ENCODE results near the gene EXOG.

The EXOG gene, protein sequence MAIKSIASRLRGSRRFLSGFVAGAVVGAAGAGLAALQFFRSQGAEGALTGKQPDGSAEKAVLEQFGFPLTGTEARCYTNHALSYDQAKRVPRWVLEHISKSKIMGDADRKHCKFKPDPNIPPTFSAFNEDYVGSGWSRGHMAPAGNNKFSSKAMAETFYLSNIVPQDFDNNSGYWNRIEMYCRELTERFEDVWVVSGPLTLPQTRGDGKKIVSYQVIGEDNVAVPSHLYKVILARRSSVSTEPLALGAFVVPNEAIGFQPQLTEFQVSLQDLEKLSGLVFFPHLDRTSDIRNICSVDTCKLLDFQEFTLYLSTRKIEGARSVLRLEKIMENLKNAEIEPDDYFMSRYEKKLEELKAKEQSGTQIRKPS

DNA sequence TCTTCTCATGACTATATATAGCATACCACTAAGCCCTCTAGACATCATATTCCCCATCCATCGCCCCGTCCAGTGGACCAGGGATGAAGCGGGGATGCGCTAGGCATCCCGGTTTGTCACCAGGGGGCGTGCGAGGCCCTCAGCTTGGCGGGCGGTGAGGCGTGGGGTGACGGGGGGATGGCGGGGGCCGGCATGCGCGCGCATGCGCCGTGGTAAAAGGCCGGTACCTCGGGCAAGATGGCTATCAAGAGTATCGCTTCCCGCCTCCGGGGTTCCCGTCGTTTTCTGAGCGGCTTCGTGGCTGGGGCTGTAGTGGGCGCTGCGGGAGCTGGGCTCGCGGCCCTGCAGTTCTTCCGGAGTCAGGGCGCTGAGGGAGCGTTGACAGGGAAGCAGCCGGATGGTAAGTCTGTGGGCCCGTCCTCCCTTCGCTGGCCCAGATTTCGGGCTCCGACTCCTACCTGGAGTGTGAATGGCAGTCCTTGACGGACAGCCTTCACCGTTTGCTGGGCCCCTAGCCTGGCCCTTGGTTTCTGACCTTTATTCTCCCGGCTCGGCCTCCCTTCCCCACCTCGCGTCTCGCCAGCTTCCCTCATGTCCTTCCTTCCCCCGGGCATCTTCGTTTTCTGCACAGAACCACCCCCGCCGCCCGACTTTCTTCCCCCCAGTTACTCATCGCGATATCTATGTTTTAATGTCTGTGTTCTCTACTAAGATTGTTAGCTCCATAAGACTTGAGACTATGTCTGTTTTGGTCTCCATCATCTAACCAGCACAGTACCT is at the start of gene EXOG:
EXOG (plus strand) TSS at position 210 of the 780 bp plus-strand sequence; CDS start at position 238, 28 bp downstream.
- TF ChIP-seq, protein P1, sequence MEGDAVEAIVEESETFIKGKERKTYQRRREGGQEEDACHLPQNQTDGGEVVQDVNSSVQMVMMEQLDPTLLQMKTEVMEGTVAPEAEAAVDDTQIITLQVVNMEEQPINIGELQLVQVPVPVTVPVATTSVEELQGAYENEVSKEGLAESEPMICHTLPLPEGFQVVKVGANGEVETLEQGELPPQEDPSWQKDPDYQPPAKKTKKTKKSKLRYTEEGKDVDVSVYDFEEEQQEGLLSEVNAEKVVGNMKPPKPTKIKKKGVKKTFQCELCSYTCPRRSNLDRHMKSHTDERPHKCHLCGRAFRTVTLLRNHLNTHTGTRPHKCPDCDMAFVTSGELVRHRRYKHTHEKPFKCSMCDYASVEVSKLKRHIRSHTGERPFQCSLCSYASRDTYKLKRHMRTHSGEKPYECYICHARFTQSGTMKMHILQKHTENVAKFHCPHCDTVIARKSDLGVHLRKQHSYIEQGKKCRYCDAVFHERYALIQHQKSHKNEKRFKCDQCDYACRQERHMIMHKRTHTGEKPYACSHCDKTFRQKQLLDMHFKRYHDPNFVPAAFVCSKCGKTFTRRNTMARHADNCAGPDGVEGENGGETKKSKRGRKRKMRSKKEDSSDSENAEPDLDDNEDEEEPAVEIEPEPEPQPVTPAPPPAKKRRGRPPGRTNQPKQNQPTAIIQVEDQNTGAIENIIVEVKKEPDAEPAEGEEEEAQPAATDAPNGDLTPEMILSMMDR (IDR thresholded peaks at IDR 0.05; ENCODE audit: insufficient read depth, low read length, missing control alignments): peak; percentile 90
- POLR2A ChIA-PET: interaction anchor here (0.6 to 0.7 kb wide), 3 partner anchors 25 to 796 kb away, joined by 4 to 6 read pairs (median 4); no protein-coding TSS in a partner anchor
- peak; percentile 42 for DNase-seq (ENCODE audit: low read depth, low spot score)
- H3K4me3 ChIP-seq (ENCODE audit: low read depth, low read length): peak within 1 kb of the TSS; percentile 86
- CTCF ChIA-PET: interaction anchor here (0.6 to 5.3 kb wide), 30 partner anchors 9 to 630 kb away, joined by 3 to 27 read pairs (median 4); partner anchors contain the start of gene XYLB

DNA sequence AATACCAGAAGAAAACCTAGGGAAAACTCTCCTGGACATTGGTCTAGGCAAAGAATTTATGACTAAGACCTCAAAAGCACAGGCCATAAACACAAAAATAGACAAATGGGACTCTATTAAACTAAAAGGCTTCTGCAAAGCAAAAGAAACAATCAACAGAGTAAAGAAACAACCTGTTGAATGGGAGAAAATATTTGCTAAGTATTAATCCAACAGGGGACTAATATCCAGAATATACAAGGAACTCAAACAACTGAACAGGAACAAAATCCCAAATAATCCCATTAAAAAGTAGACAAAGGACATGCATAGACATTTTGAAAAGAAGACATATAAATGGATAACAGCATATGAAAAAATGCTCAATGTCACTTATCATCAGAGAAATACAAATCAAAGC is 49.3 kb upstream of the EXOG start:
- DNase-seq (ENCODE audit: low read depth, low spot score): no peak
- POLR2A ChIA-PET: no interaction called here
- TF ChIP-seq, protein P1 (IDR thresholded peaks at IDR 0.05; ENCODE audit: insufficient read depth, low read length, missing control alignments): no peak
- no peak overlapping the region for H3K4me3 ChIP-seq (ENCODE audit: low read depth, low read length)
- CTCF ChIA-PET: no interaction called here

DNA sequence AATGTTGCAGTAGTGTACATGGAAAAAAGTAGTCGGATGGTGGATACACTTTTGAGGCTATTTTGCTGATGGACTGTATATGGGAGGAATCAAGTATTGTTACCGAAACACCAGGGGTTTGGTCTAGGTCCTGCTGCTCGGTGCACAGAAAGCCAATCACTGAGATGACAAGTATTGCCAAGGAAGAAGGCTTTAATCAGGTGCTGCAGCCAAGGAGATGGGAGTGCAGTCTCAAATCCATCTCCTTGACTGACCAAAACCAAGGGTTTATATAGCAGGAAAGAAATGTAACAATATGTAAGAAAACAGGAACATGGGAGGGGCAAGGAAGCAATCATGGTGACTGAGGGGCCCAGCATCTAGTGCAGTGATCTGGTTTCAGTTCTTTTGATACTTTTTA is 45.3 kb upstream of the EXOG start:
- TF ChIP-seq, protein P1 (IDR thresholded peaks at IDR 0.05; ENCODE audit: insufficient read depth, low read length, missing control alignments): no peak
- no peak overlapping the region for H3K4me3 ChIP-seq (ENCODE audit: low read depth, low read length)
- CTCF ChIA-PET: interaction anchor here (1.0 kb wide), 1 partner anchor 677 kb away, joined by 3 read pairs; no protein-coding TSS in a partner anchor
- DNase-seq (ENCODE audit: low read depth, low spot score): no peak
- POLR2A ChIA-PET: no interaction called here

DNA sequence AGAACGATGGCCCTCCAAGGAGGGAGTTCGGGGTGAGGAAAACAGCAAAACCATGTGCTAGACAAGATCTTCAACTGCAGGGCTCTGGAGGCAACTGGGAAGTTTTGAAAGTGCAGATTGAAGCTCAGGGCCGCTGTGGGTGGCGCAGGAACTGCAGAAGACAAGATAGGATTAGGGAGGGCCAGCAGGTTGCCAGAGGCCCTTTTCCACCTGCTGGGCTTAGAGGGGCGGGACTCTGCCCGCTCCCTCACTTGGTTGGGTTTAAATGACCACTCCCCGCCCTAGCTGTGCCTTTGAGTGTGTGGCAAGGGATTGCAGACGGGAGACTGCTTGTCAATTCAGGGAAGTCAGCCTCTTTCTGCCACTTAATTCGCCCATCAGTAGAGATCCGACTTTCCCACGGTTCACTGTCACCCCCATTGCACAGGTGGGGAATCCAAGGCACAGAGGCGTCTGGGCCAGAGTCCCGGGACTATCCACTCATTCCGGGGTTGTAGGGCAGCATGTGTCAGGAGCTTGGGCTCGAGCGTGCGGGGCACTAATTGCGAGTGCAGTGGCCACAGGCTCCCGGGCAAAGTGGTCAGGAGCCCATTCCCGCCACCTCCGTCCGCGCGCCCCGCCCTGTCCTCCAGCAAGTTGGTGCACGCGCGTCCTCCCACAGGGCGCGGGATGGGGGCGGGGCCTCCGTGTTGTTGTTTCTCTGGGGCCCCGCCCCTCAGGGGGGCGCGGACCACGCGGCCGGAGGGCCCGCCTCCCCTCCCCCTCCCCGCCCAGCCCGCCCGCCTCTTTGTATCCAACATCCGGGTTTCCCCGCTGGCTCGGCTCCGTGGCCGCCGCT is 42.8 kb upstream of the EXOG start, which contains the start of gene ACVR2B:
ACVR2B (plus strand) TSS at position 816 of the 838 bp plus-strand sequence. CDS start 433 bp downstream, outside the sequence.
- CTCF ChIA-PET: interaction anchor here (0.8 kb wide), 1 partner anchor 107 kb away, joined by 3 read pairs; the partner anchor contains the start of gene XYLB
- POLR2A ChIA-PET: no interaction called here
- H3K4me3 ChIP-seq (ENCODE audit: low read depth, low read length): peak within 1 kb of the TSS; percentile 69
- TF ChIP-seq, protein P1 (IDR thresholded peaks at IDR 0.05; ENCODE audit: insufficient read depth, low read length, missing control alignments): no peak
- DNase-seq (ENCODE audit: low read depth, low spot score): no peak

DNA sequence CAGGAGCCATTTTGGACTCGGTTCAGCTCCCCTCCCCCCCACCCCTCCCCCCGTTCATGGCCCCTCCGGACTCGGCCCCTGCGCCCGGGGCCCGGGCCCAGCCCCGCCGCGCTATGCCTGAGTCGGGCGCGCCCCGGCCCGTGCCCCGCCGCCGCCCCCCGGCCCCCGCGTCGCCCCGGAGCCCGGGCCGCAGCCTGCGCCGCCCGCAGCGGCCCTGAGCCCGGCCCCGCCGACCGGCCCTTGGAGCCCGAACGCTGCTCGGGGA is 42.3 kb upstream of the EXOG start:
- TF ChIP-seq, protein P1 (IDR thresholded peaks at IDR 0.05; ENCODE audit: insufficient read depth, low read length, missing control alignments): no peak
- ChIA-PET POLR2A (no interaction called here), CTCF (no interaction called here)
- DNase-seq (ENCODE audit: low read depth, low spot score): no peak
- H3K4me3 ChIP-seq (ENCODE audit: low read depth, low read length): peak overlapping the region; percentile 69
